Fibroblast of mammary gland (primary cell): Measurements from ENCODE around the gene MRPL32.
A peak's percentile ranks its signal among the peaks of the same experiment; 100 is the strongest.

Experiments used
- DNase-seq: peaks from one replicate; pipeline ENCODE4 v3.0.0-alpha.2; 2010; ENCODE audit warnings: low read depth
- H3K4me3 ChIP-seq: 2 replicates; pipeline ENCODE4 v1.5.1; 2011; ENCODE audit warnings: low read depth, mild to moderate bottlenecking, low read length, moderate library complexity; ENCODE audit not compliant: control insufficient read depth
- CTCF ChIP-seq: conservative IDR thresholded peaks from 2 replicates; pipeline ENCODE4 v1.5.1; 2011; ENCODE audit warnings: low read depth, low read length, inconsistent platforms; ENCODE audit not compliant: control insufficient read depth, insufficient read depth

Gene MRPL32

GRCh38 chr7:42925630-42926029 is 6.5 kb upstream of the MRPL32 start:
- no peak for TF ChIP-seq CTCF
- no peak for DNase-seq
- H3K4me3 ChIP-seq = no peak overlapping the region

- TF ChIP-seq CTCF = no peak
- no peak for DNase-seq
- no peak overlapping the region for H3K4me3 ChIP-seq
Measured at GRCh38 chr7:42926204-42926603, 6.0 kb upstream of the MRPL32 start.

GRCh38 chr7:42928754-42929153 is 3.4 kb upstream of the MRPL32 start:
- TF ChIP-seq CTCF = no peak
- no peak for DNase-seq
- H3K4me3 ChIP-seq = no peak overlapping the region

GRCh38 chr7:42929449-42929848 is 2.7 kb upstream of the MRPL32 start:
- no peak for TF ChIP-seq CTCF
- no peak overlapping the region for H3K4me3 ChIP-seq

GRCh38 chr7:42930889-42931288 is 1.3 kb upstream of the MRPL32 start:
- H3K4me3 ChIP-seq = peak overlapping the region; percentile 99
- TF ChIP-seq CTCF = no peak
- DNase-seq = no peak

More at GRCh38 chr7:42929449-42929848, 2.7 kb upstream of the MRPL32 start:
- DNase-seq = no peak

GRCh38 chr7:42931447-42931833 is 736 bp upstream of the MRPL32 start:
- peak overlapping the region; percentile 99 for H3K4me3 ChIP-seq
- DNase-seq = no peak
- TF ChIP-seq CTCF = no peak
